SK-N-DZ (cell line): ENCODE data around the gene USPL1.

Source experiments
- DNase-seq: peaks from one replicate; pipeline ENCODE4 v3.0.0-alpha.2; 2015; ENCODE audit warnings: low spot score

Gene USPL1

DNA sequence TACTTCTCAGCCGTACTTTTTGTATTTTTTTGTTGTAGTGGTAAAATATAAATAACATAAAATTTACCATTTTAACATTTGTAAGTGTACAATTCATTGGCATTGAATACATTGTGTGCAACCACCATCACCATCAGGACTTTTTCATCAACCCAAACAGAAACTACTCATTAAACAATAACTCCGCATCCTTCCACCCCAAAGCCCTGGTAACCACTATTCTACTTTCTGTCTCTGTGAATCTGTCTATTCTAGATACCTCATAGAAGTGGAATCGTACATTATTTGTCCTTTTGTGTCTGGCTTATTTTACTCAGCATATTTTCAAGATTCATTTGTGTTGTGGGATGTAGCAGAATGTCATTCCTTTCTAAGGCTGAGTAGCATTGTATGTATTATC lies 38.5 kb downstream of the USPL1 start:
- DNase-seq = no peak

DNA sequence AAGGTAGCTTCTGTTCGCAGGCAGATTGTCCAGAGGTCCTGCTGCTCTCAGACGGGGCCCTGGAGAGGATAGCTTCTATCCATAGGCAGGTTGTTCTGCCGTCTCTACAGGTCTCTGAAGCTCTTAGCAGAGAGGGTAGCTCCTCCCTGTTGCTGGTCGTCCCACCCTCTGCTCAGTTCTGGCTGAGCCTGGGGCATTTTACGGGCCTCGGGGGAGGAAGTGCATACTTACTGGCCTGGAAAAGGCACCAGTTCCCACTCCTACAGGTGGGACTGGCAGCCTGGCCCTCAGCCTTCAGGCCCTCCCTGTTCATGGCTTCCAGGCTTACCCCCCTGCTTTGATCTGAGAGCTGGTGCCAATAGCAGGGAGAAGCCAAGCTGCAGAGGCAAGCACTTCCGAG lies 42.3 kb downstream of the USPL1 start:
- DNase-seq = no peak

DNA sequence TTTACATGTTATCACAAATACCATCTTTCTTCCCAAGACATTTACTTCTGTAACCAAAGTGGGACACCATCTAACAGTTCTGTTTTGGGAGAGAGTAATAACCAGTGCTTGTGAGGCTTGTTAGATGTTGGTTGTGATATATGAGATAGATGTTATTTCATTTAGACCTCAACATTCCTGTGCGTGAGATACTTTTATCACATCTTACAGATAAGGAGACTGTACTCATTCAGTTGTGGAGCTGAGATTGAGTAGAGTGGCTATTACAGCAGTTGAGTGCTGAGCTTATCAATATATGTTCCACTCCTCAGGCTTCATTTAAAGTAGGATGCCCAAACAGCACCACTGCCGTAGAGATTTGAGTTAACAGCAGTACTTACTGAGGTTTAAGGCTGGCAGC lies 43.1 kb downstream of the USPL1 start:
- DNase-seq = no peak

DNA sequence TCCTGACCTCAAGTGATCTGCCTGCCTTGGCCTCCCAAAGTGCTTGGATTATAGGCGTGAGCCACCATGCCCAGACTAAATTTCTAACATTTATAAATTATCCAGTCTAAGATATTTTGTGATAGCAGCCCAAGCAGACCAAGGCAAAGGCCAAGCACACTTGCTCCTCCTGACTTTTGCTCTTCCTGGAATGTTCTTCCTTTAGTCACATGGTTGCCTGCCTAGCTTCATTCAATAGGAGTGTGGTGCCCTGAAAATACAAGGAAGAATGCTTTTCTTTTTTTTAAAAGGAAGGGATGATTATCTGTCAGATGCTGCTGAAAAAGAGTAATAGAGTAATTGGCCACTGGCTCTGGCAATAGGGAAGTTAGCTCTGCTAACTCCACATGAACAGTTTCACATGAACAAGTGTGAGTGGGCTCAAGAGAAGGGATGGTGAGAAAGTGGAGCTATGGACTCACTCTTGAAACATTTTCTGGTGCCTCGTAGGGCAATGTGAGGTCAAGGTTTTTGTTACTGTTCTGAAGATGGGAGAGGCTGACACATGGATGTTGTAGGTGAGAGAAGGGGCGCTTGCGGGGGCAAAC lies 47.1 kb downstream of the USPL1 start:
- DNase-seq = no peak

DNA sequence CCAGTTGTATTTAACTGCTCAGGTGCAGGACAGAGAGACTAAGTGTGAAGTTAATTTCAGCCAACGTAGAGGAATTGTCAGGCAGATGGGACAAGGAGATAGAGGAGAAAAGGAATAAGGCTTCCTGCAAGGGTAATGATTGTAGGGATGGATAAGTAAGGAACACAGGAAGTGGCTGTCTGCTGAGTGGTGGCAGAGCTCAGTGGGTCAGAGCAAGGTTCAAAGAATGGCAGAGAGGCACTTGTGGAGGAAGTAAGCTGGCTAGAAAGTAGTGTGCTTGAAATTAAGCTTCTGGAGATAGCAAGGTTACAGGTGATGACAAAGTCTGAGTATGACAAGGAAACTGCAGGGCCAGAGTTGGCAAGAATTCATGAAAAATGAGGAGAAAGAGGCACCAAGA lies 47.9 kb downstream of the USPL1 start:
- DNase-seq = no peak

DNA sequence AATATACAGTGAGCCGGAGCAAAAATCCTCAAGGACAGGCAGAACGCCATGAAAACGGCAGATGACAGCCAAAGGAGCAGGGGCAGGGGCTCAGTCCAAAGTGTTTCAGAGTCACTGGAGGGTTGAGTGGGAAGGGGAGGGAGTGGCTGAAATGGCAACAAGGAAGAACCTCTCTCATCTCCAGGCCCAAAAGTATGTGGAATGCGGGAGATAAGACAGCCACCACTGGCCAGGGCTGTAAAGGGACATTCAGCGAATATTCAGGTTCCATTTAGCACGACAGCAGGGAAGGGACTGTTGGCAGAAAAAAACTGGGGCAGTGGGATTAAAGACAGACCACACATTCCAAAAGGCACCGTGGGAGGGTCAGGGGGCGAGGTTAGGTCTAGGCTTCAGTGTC lies 48.4 kb downstream of the USPL1 start:
- no peak for DNase-seq

DNA sequence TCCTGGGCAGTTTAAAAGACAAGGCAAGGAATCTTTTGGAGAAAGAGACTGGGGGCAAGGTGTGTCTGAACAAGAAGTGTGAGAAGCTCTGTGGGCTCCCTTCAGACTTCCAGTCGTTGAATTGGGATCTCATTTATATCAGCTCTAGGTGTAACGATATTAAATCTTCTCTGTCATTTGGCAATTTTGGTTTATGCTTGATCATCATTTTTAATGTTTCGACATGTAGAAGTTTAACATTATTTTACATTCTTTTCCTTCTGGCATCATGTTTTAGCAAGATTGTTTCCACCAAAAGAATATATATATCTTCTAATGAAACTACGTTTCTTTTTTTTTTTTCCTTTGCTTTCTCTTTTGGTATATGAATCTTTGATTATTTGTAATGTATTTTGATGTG lies 49.3 kb downstream of the USPL1 start:
- DNase-seq = no peak

DNA sequence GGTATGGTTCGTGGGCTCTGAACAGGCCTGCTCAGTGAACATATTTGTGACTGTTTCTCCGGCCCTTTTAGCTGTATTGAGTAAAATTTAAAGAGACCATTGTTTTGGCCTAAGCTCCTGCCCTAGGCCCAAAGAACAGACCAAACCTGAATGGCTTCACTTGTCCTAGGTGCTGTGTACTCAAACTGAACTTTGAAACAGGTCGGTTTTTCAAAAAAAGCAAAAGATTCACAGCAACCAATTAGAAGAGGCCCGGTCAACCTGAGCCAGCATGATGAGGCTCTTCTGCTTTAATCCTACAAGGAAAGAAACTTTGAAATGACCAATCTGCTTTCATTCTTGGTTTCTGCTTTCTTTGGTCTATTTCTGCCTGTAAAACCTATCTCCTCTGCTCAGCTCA lies 50.6 kb downstream of the USPL1 start:
- no peak for DNase-seq

DNA sequence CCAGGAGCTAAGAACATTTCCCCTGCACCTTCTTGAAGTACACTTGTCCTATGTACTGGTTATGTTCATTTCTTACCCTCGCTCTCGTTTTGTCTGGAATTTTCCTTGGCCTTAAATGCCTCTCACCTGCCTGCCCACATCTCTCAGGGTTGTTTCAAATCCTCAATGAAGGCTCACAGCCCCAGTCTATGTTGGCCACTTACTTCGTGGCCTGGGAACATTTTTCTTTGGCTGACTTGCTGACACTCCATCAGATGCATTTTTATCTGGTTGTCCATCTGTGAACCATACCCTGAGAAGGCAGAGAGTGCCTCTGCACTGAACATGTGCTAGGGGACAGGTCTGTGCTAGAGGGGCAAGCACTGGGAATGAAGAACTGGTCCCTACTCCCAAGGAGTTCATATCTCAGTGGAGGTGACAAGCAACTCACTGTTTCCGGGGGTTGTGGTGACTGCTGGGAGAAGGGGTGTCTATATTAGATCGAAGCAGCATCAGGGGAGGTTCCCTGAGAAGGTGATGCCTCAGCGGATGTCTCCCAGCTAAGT lies 53.6 kb downstream of the USPL1 start:
- no peak for DNase-seq

DNA sequence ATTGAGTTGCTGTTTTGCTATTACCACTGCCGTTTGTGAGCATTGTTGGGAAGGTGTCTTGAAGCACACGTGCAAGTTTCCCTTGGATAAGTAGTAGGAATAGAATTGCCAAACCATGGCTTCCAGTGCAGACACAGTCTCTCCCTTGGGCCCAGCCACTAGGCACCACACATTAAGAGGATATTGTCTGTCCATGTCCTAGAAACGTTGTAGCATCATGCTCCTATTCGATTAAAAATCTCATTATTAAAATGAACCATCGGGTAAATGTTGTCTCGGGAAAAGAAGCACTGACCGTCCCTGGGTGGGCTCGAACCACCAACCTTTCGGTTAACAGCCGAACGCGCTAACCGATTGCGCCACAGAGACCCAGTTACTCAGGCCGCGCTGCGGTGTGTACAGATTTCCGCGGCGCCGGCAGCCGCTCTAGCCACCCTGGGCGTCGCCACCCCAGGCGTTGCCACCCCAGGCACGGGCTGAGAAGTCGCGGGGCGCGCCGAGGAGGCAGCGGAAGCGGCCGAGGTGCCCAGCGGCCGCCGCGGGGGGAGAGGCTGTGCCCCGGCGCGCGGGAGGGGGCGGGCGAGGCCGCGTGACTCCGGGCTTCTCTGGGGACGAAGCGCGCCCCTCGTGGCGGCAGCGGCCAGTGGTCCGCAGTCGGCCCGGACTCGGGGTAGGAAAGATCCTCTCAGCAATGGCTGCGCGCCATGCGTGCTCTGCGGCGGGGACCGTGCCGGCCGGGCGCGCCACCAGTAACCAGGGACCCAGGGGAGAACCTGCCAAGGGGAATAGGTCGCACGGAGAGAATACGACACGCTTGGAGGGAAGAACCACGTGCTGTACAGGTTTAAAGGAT lies 56.2 kb downstream of the USPL1 start:
- DNase-seq = peak; percentile 86

DNA sequence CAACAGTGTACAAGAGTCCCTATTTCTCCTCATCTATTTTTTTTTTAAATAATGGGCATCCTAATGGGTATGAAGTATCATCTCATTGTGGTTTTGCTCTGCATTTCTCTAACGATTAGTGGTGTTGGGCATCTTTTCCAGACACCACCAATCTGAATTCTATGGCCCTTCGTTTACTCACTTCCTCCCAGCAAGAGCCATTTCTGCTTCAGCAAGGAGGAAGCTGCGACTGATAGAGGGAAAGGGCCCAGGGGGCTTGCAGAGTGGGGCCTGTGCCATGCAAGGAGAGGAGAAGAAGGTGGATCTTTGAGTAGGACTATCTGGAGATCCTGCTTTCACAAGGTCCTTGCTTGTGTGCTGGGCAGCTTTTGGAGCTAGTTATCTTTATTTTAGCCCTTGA lies 58.0 kb downstream of the USPL1 start:
- no peak for DNase-seq

DNA sequence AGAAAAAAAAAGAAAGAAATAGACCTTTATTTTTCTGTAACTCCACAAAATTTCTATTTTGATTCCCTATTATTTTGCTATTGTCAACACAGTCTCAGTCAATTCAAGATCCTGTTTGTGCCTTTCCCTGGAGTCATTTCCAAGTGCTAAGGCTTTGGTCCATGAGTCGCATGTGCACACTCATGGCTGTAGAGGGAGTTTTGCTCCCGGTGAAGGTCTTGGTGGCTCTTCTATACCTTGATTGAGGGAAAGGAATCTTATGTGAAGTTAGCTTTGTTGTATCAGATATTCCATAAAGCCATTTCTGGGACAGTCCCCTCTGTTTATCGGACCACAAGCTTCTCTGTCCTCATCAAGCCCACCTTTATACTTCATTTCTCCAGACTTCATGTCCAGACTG lies 59.0 kb downstream of the USPL1 start:
- no peak for DNase-seq

DNA sequence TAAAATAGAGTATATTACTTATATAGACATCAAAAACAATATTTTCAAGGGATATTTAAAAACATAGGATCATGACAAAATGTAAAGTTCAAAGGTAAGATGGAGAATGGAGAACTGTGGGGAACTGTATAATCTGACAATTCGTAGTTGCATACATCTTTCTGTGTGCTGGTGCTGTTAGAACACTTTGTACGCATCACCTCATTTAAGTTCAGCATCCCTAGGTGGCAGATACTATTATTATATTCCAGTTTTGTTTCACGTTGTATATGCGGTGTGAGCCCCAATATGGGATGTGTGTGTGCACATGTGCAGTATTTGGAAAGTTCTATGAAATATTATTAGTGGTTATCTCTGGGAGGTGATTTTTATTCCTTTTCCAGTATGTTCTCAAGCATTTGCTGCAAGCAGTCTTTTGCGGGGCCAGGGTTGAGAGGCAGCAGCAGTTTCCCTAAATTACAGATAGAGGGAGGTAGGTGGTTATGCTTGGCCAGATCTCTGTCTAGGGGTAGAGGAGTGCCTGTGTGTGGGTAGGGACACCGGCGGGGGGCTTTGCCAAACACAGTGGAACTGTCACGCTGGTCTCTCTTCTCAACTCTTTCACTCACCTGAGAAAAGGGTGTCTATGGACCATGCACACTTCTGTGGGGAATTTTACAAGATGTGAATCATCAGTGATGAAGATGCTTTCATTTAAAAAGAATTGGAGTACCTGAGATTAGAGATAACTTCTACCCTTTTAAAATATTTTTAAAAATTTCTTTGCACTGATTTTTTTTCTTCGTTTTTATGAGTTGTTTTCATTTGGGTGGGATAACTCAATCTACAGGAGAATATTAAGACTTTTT lies 62.0 kb downstream of the USPL1 start:
- DNase-seq = peak; percentile 52

DNA sequence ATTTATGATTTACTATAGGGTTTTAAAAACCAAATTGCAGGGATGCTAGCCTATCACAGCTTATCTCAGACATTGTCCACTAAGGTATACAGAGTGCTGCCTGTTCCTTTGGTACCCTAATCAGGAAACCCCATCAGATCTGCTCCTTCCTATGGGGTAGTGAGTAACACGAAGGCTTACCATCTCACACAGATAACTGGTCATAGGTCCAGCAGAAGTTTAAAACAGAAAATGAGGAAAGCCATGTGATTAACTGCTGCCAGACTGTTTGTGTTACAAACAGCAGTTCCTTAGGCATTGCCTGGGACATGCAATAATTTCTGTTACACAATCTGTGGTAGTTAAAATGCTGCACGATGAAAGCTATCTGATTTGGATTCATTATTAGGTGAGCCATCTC lies 64.1 kb downstream of the USPL1 start:
- no peak for DNase-seq

DNA sequence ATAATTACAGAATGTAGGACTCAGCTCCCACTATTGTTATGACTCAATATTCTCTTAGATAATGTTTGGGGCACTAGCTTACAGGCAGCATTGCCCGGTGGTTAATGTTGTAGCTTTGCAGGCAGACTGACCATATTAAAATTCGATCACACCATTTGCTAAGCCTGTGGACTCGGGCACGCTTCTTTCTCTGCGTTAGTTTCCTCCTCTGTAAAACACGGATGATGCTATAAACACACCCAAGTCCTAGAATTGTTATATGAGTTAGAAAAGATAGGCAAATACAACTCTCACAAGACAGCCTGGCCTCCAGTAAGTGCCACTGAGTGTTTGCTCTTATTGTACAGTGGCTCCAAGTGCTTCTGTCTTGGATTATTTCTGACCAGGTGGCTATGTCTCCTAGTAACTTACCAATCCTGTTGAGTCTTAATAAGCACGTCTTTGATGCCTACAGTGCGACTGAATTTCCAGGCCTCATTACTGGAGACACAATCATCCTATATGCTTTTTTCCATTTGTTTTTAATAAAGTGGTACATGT lies 67.7 kb downstream of the USPL1 start:
- DNase-seq = no peak

DNA sequence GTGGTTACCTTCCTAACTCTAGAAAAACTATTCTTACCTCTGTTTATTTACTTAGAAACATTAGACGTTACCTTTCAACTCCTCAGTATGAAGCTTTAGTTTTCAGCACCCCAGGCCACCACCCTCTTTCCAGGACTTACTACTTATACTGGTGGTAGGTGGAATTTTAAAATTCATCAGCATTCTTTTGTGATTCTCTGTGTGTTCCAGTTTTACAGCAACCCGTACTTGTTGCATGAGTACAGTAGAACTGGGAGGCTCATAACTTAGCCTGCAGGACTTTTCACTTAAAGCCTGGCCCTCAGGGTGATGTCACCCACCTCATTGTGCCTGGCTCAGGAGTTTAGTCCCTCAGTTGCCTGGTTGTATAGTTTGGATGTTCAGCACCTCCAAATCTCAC lies 68.3 kb downstream of the USPL1 start:
- DNase-seq = no peak

DNA sequence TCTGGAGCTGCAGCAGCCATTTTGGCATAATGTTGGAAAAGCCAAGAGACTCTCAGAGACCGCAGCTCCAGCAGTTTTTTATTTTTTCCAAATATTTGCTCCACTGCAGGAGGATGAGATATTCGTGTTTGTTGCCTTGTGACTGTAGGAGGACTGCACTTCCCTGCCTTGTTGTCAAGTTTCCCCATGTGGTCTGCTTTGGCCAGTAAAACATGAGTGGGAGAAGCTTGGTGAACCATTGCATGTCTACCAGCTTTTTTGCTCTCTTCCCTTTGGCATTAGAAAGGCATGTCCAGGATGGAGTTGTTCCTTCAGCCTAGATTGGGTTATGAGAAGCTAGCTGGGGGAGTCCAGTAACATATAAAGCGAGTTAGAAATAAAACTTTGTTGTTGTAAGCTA lies 69.9 kb downstream of the USPL1 start:
- no peak for DNase-seq

DNA sequence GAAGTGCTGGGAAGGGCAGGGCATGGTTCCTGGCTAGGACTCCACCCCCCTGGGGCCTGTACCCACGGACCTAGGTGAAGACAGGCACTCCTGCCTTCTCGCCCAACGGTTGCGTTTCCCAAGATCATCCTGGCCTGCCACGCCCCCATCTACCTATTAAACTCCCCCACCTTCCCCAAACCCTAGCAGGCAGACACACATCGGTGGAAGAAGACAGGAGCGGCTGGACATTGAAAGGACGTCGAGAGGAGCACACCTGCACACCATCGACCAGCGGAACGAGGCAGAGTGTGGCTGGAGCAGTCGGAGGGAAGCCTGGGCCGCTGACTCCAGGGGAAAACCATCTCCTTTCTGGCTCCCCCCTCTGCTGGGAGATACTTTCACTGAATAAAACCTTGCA lies 72.0 kb downstream of the USPL1 start:
- no peak for DNase-seq

DNA sequence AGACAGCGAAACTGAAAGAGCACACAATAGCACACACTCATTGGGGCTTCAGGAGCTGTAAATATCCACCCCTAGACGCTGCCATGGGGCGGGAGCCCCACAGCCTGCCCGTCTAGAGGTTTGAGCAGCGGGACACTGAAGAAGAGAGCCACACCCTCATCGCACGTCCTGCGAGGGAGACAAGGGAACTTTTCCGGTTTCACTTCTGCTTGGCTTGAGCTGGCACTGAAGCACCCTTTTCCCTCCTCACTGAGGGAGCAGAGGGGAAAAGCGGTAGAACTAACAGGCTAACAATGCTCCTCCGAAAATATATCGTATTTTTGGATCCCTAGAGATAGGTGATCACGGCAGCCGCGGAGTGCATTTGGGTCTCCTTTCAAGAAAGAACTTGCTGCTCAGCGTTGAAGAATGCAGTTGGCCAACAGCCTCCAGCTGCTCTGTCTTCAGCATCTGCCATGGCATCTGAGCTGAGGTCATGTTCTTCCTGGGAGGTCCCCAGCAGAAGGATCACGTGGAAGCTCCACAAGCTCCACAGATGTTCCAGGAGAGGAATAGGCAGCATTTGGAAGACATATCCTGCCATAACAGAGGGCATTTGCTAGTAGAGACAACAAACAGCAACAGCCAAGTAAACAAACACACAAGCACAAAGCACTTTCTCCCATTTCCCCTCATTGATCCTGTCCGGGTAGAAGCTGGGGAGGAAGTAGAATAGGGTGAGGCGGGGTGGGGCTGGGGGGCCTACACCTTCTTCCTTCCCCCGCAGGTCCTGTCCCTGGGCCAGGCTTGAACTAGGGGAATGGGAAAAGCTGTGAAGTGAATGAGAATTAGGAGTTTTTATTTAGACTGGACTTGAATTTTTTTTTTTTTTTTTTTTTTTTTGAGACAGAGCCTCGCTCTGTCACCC lies 72.8 kb downstream of the USPL1 start:
- DNase-seq = no peak

DNA sequence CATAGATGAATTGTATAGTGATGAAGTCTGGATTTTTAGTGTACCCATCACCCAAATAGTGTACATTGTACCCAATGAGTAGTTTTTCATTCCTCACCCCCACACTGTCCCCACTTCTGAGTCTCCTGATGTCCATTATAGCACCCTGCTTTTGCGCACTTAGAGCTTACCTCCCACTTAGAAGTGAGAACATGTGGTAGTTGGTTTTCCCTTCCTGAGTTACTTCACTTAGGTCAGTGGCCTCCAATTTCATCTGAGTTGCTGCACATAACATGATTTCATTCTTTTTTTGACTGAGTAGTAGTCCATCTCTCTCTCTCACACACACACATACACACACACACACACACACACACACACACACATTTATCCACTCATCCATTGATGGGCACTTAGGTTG lies 74.4 kb downstream of the USPL1 start:
- DNase-seq = no peak
